ENCODE measurements around the gene CELF5.

DNA sequence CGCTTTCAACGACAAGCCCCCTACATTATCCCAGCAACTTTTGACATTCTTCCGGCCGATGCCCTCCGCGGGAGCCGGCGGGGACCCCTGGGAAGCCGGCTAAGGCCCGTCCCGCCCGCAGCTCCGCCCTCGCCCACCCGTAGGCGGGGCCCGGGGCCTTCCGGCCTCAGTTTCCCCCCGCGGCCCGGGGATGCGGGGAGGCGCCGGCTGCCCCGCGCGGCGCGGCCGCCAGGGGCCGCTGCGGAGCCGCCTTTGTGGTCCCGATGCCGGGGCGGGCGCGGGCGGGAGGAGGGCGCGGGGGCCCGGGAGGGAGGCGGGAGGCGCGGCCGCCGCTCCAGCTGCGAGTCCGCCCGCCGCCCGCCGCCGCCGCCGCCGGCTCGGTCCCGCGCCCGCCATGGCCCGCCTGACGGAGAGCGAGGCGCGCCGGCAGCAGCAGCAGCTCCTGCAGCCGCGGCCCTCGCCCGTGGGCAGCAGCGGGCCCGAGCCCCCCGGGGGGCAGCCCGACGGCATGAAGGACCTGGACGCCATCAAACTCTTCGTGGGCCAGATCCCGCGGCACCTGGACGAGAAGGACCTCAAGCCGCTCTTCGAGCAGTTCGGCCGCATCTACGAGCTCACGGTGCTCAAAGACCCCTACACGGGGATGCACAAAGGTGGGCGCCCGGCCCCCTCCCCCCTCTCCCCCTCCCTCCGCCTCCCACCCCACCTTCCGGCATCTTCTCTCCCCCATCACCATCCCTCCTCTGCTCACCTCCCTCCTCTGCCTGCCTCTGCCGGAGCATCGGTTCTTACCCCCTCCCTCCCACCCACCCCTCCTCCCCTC, at the start of gene CELF5:
- TF ChIP-seq POLR2A (IDR thresholded peaks at IDR 0.05), result no peak
- TF ChIP-seq, protein P1, sequence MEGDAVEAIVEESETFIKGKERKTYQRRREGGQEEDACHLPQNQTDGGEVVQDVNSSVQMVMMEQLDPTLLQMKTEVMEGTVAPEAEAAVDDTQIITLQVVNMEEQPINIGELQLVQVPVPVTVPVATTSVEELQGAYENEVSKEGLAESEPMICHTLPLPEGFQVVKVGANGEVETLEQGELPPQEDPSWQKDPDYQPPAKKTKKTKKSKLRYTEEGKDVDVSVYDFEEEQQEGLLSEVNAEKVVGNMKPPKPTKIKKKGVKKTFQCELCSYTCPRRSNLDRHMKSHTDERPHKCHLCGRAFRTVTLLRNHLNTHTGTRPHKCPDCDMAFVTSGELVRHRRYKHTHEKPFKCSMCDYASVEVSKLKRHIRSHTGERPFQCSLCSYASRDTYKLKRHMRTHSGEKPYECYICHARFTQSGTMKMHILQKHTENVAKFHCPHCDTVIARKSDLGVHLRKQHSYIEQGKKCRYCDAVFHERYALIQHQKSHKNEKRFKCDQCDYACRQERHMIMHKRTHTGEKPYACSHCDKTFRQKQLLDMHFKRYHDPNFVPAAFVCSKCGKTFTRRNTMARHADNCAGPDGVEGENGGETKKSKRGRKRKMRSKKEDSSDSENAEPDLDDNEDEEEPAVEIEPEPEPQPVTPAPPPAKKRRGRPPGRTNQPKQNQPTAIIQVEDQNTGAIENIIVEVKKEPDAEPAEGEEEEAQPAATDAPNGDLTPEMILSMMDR (IDR thresholded peaks at IDR 0.05), result peak in 3 of 4 experiments; percentile 55 to 65 (median 64)
